Right lobe of liver (tissue), 4 donors: Measurements from ENCODE around the gene OLFM2.

Experiments used
- POLR2A ChIP-seq: fragments of 450-650 bp; IDR thresholded peaks from one replicate; pipeline ENCODE4 v1.6.1; 2017; ENCODE audit warnings: antibody characterized with exemption, mild to moderate bottlenecking
- TF ChIP-seq, protein P1 (sequence below), 4 donors: fragments of 200-600 bp in 3 of 4; fragments of 450-650 bp in 1 of 4; IDR thresholded peaks; one replicate each; pipeline versions ENCODE4 v1.5.1 to v1.8.0; 2016 to 2022; ENCODE audit warnings: antibody characterized with exemption in 4 of 4, mild to moderate bottlenecking in 2 of 4
- donor health status: DM: no; HTN: no; CAD: no.
- donor health status: DM: no; HTN: no; CAD: no.
- donor health status: DM: no; HTN: yes; CAD: no.

DNA sequence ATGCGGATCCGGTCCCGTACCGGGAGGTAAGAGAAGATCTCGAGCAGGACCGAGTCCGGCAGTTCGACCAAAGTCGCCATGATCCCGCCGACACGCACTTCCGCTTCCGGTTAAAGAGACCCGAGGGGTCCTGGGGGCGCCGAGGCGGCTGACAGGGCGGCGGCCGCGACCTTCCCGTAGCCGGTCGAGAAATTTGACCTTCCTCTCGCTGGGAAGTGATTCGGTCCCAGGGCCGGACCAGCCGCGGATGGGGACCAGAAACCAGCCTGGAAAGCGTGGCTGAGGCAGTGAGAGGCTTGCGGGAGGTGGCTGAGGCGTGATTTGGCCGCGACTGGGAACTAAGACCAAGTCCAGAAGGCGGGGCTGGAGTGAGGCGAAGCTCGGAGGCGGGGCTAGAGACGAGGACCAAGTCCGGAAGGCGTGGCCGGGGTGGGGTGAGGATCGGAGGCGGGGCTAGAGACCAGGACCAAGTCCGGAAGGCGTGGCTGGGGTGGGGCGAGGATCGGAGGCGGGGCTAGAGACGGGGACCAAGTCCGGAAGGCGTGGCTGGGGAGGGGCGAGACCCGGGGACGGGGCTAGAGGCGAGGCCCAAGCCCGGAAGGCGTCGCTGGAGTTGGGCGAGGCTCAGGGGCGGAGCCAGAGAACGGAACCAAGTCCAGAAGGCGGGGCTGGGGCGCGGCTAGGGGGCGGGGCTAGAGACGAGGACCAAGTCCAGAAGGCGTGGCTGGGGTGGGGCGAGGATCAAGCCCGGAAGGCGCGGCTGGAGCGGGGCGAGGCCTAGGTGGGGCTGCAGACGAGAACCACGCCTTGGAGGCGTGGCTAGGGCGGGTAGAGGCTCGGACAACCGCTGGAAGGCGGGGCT is 117.3 kb downstream of the OLFM2 start, which contains the start of gene FBXL12:
- TF ChIP-seq POLR2A = peak; percentile 80
- TF ChIP-seq, protein P1, sequence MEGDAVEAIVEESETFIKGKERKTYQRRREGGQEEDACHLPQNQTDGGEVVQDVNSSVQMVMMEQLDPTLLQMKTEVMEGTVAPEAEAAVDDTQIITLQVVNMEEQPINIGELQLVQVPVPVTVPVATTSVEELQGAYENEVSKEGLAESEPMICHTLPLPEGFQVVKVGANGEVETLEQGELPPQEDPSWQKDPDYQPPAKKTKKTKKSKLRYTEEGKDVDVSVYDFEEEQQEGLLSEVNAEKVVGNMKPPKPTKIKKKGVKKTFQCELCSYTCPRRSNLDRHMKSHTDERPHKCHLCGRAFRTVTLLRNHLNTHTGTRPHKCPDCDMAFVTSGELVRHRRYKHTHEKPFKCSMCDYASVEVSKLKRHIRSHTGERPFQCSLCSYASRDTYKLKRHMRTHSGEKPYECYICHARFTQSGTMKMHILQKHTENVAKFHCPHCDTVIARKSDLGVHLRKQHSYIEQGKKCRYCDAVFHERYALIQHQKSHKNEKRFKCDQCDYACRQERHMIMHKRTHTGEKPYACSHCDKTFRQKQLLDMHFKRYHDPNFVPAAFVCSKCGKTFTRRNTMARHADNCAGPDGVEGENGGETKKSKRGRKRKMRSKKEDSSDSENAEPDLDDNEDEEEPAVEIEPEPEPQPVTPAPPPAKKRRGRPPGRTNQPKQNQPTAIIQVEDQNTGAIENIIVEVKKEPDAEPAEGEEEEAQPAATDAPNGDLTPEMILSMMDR (IDR thresholded peaks at IDR 0.05) = no peak
